Parathyroid adenoma (tissue), 2 donors: ENCODE results near the gene PCDH9.

Source experiments
- H2AFZ ChIP-seq: fragments of 300-600 bp; sonication (generic); one replicate; pipeline ENCODE4 v1.7.0; 2017; ENCODE audit warnings: antibody characterized with exemption, mild to moderate bottlenecking
- H3K27ac ChIP-seq: fragments of 300-600 bp; sonication (generic); one replicate; pipeline ENCODE4 v1.7.0; 2017
- H3K27me3 ChIP-seq: fragments of 300-600 bp; sonication (generic); one replicate; pipeline ENCODE4 v1.7.0; 2017; ENCODE audit warnings: low read length; ENCODE audit not compliant: control insufficient read depth, insufficient read depth
- H3K36me3 ChIP-seq: fragments of 300-600 bp; sonication (generic); one replicate; pipeline ENCODE4 v1.7.0; 2017; ENCODE audit warnings: low read length; ENCODE audit not compliant: control insufficient read depth, insufficient read depth
- H3K4me1 ChIP-seq: fragments of 300-600 bp; sonication (generic); one replicate; pipeline ENCODE4 v1.7.0; 2017; ENCODE audit warnings: control low read depth
- H3K4me2 ChIP-seq: fragments of 300-600 bp; sonication (generic); one replicate; pipeline ENCODE4 v1.7.0; 2017; ENCODE audit warnings: low read length
- H3K4me3 ChIP-seq: fragments of 300-600 bp; sonication (generic); one replicate; pipeline ENCODE4 v1.7.0; 2017; ENCODE audit warnings: low read depth, low read length
- H3K79me2 ChIP-seq: fragments of 300-600 bp; sonication (generic); one replicate; pipeline ENCODE4 v1.7.0; 2017; ENCODE audit warnings: control low read depth
- H3K9ac ChIP-seq: fragments of 300-600 bp; sonication (generic); one replicate; pipeline ENCODE4 v1.7.0; 2017; ENCODE audit warnings: mild to moderate bottlenecking
- H3K9me3 ChIP-seq: fragments of 300-600 bp; sonication (generic); one replicate; pipeline ENCODE4 v1.7.0; 2017; ENCODE audit warnings: low read length; ENCODE audit not compliant: control insufficient read depth
- TF ChIP-seq, protein P1 (sequence below): fragments of 300-600 bp; sonication (generic); IDR thresholded peaks from one replicate; pipeline ENCODE4 v1.7.0; 2017; ENCODE audit warnings: antibody characterized with exemption, mild to moderate bottlenecking
- donor health status: primary hyperparathyroidism.

Gene PCDH9

DNA sequence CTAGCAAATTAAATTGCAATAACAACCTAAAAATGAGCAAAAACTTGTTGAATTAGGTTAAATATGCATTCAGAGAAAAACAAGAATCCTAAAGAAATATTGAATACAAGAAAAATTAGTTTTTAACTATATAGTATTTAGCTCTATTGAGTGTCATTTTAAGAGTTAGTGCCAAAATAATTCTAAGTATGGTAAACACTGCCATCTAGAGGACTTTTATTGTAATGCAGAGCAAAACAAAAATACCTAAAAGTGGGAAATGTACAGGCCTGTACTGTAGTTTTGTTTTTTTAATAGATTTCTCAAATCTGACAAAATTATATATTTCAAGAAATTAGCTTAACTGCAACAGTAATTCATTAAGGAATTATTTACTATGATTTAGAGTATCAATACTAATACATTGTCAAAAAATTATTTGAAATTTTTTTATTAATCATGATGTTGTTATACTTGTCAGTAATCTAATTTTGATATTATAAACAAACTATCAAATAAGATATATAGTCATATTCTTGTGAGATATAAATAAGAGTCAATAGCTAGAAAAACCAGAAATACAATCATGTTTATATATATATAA lies 8.2 kb upstream of the PCDH9 start:
- TF ChIP-seq, protein P1, sequence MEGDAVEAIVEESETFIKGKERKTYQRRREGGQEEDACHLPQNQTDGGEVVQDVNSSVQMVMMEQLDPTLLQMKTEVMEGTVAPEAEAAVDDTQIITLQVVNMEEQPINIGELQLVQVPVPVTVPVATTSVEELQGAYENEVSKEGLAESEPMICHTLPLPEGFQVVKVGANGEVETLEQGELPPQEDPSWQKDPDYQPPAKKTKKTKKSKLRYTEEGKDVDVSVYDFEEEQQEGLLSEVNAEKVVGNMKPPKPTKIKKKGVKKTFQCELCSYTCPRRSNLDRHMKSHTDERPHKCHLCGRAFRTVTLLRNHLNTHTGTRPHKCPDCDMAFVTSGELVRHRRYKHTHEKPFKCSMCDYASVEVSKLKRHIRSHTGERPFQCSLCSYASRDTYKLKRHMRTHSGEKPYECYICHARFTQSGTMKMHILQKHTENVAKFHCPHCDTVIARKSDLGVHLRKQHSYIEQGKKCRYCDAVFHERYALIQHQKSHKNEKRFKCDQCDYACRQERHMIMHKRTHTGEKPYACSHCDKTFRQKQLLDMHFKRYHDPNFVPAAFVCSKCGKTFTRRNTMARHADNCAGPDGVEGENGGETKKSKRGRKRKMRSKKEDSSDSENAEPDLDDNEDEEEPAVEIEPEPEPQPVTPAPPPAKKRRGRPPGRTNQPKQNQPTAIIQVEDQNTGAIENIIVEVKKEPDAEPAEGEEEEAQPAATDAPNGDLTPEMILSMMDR, result peak; percentile 48
- H3K4me3 ChIP-seq, result no peak overlapping the region
- H3K4me1 ChIP-seq, result no peaks in the 10 kb centered on the region
- H3K4me2 ChIP-seq, result no peak overlapping the region
- no peaks in the 10 kb centered on the region for H3K27me3 ChIP-seq
- no peaks in the 10 kb centered on the region for H3K9me3 ChIP-seq
- H3K27ac ChIP-seq, result no peak overlapping the region
- H2AFZ ChIP-seq, result no peak overlapping the region
- H3K9ac ChIP-seq, result no peak overlapping the region
- H3K36me3 ChIP-seq, result no peaks in the 10 kb centered on the region
- no peaks in the 10 kb centered on the region for H3K79me2 ChIP-seq

GRCh38 chr13:67235265-67235664 lies 5.1 kb upstream of the PCDH9 start:
- H3K4me2 ChIP-seq, result no peak overlapping the region
- no peak overlapping the region for H2AFZ ChIP-seq
- H3K4me1 ChIP-seq, result no peaks in the 10 kb centered on the region
- no peak overlapping the region for H3K9ac ChIP-seq
- no peaks in the 10 kb centered on the region for H3K36me3 ChIP-seq
- no peaks in the 10 kb centered on the region for H3K27me3 ChIP-seq
- no peaks in the 10 kb centered on the region for H3K79me2 ChIP-seq
- no peak overlapping the region for H3K27ac ChIP-seq
- no peaks in the 10 kb centered on the region for H3K9me3 ChIP-seq
- H3K4me3 ChIP-seq, result no peak overlapping the region
- TF ChIP-seq, protein P1, result no peak

GRCh38 chr13:67232384-67232783 lies 2.2 kb upstream of the PCDH9 start:
- Histone ChIP-seq H3K4me3 (no peak overlapping the region), H3K27me3 (no peaks in the 10 kb centered on the region), H3K9ac (no peak overlapping the region), H3K4me2 (no peak overlapping the region), H3K4me1 (no peaks in the 10 kb centered on the region), H3K36me3 (no peaks in the 10 kb centered on the region), H3K79me2 (no peaks in the 10 kb centered on the region), H3K27ac (no peak overlapping the region), H2AFZ (no peak overlapping the region), H3K9me3 (no peaks in the 10 kb centered on the region)
- TF ChIP-seq, protein P1, result no peak

- peak overlapping the region; percentile 84 for H2AFZ ChIP-seq
- H3K4me1 ChIP-seq, result no peaks in the 10 kb centered on the region
- no peaks in the 10 kb centered on the region for H3K9me3 ChIP-seq
- no peaks in the 10 kb centered on the region for H3K36me3 ChIP-seq
- H3K9ac ChIP-seq, result no peak overlapping the region
- H3K79me2 ChIP-seq, result no peaks in the 10 kb centered on the region
- H3K27ac ChIP-seq, result peak overlapping the region; percentile 24
- H3K4me2 ChIP-seq, result peak overlapping the region; percentile 83
- no peaks in the 10 kb centered on the region for H3K27me3 ChIP-seq
- TF ChIP-seq, protein P1, result no peak
- H3K4me3 ChIP-seq, result peak overlapping the region; percentile 77
Observed at GRCh38 chr13:67231289-67232000, 1.3 kb upstream of the PCDH9 start.
